ENCODE data around the gene PPP1R12A.
"Not testable (repeated sequence)": the region's sequence is repeated elsewhere in the genome, so short reads cannot be mapped to it uniquely, and the experiment has no call there.

Gene PPP1R12A

DNA sequence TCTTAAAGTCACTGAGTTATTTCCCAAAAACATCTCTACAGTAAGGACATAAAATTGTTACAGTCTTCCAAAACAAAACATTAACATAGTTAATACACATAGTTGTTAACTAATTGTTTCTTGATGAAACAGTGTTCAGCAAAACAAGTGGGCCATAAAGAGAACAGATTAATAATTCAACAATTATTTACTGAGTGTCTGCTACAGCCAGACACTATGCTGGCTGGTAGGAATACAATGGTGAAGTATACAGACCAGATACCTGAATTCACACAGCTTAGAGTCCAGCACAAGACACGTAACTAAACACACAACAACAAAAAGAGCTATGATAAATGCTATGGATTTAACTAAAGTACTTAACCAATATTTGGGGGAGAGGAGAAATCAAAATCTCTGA lies 47.0 kb downstream of the PPP1R12A start:
- no peak for DNase-seq

DNA sequence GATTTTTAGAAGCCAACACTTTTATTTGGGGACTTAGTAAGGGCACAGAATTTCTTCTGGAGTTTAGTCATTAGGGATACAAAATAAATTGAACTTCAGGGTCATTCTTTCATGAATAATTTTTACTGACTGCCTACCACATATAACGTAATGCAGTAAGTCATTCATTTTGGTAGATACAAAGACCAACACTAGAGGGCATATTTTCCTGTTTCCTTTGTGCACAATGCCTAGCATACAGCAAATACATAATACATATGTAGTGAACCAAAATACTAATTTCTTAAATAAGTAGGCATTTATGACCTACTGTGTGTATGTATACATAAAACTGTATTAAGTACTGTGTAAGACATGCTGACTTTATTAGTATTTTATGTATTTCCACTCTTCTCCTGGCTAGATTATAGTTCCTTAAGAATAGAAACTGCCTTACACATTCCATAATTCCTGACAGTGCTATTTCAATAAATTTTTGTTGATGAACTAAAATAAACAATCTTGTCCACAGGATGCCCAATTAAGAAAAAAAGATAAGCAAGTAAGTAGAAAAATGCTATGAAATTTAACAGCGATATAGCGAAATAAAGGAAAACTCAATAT lies 47.9 kb downstream of the PPP1R12A start:
- peak; percentile 64 for DNase-seq

DNA sequence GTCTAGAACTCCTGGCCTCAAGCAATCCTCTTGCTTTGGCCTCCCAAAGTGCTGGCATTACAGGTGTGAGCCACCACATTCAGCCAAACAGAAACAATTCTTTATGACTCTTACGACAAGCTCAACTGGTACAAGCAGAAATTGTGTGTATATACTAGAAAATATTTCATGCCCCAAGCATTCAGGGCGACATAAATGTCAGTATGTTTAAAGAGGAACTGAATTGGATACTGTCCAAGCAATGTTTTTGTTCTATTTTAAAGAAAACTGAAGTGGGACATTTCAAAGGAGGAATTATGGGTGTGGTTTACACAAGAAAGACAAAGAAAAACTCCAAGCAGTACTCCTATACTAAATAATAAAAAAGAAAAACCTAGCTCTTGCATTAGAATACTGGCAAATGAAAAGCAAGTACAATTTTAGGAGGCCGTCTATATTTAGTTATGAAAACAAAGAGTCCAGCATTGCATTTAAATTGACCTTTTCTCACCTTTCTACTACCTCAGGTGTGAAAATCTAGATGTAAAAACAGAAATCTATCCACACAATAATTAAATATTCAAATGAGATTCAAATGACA lies 48.9 kb downstream of the PPP1R12A start:
- DNase-seq: no peak

DNA sequence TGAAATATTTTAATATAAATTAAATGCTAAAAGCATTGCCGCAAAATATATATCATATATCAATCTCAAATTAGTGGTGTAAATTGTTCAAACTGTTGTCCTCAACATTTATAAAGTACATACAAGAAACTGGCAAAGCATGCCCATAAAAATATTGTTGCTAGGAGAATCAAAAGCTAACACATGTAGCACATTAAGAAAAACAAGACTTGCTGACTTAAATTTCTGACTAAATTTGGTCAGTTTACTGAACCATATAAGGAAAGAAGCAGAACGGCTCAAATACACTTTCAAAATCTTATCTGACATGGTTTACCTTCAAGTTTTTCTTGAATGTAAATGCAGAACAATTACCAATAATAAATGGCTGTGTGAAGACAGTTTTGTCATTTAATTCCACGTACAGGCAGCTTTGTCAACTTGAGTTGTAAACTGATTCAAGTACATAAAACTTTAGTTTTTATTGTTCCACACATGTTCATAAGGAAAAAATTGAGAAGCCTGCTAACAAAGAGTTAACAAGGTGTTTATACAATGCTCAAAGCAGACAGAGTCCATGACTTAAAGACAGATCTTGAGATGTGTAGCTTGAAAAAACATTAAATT lies 50.4 kb downstream of the PPP1R12A start:
- DNase-seq: no peak

DNA sequence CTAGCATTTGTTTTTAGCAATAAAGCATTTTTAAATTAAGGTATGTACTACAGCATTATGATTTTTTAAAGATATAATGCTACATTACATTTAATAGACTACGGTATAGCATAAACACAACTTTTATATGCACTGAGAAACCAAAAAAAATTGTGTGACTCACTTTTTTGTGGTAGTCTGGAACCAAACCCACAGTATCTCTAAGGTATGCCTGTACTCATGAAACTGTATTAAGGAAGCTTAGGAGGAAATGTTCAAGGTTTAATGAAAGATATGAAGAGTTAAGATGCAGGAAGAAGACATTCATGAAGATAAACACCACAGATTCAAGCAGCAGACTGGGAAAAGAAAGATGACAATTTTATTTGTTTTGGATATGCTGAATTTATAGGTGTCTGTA lies 51.7 kb downstream of the PPP1R12A start:
- peak; percentile 66 for DNase-seq

DNA sequence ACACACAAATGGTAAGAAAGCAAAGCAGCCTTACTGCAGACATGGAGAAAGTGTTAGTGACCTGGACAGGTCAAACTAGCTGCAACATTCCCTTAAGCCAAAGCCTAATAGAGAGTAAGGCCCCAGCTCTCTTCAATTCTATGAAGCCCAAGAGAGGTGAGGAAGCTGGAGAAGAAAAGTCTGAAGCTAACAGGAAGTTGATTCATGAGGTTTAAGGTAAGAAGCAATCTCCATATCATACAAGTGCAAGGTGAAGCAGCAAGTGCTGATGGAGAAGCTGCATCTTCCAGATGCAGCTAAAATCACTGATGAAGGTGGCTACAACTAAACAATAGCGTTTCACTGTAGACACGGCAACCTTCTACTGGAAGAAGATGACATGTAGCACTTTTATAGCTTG lies 53.5 kb downstream of the PPP1R12A start:
- no peak for DNase-seq

DNA sequence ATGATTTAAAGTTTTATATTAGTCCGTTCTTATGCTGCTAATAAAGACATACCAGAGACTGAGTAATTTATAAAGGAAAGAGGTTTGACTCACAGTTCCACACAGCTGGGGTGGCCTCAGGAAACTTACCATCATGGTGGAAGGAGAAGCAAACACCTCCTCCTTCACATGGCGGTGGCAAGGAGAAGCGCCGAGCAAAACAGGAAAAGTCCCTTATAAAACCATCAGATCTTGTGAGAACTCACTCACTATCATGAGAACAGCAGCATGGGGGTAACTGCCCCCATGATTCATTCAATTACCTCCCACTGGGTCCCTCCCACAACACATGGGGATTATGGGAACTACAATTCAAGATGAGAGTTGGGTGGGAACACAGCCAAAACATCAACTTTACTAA lies 56.4 kb downstream of the PPP1R12A start:
- not testable (repeated sequence) for DNase-seq

DNA sequence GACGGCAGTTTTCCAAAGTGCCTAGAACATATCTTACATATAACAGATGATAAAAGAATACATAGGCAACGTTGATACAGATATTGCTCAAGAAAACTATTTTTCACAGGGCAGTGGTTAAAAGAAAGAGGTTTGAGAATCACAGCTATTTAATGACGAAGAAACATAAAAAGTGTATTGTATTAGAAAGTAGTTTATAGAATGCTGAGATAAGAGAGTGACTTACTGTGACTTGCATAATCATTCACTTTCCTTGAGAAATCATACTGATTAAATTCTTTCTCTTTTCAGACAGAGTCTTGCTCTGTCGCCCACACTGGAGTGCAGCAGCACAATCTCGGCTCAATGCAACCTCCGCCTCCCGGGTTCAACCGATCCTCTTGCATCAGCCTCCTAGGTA lies 57.7 kb downstream of the PPP1R12A start:
- DNase-seq: no peak

DNA sequence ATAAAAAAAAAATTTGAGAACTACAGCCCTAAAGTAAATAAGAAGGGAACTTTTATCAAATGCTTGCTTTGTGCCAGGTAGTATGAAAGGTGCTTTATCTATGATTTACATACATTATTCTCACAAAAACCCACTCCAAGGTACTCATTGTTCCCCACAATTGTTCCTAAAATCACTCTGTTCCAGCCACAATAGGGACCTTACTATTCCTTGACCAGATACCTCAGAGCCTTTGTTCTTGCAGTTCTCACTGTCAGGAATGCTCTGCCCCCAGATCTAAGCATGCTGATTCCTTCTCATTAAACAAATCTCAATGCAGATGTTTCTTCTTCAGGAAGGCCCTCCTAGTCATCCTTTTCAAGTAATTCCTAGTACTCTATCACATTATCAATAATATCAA lies 60.2 kb downstream of the PPP1R12A start:
- DNase-seq: no peak

DNA sequence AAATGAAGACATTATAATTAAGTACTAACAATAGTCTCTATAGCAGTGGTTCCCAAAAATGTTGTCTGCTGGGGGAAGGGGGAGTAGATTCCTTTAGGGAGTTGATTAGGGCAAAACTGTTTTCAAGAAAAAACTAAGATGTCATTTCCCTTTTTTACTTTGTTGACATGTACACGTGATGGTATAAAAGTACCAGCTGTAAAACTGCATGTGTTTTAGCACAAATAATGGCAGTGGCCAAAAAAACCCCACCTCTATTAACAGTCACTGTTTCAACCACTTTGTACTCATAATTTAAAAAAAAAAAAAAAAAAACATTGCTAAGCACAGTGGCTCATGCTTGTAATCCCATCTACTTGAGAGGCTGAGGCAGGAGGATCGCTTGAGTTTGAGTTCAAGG lies 61.7 kb downstream of the PPP1R12A start:
- DNase-seq: no peak

DNA sequence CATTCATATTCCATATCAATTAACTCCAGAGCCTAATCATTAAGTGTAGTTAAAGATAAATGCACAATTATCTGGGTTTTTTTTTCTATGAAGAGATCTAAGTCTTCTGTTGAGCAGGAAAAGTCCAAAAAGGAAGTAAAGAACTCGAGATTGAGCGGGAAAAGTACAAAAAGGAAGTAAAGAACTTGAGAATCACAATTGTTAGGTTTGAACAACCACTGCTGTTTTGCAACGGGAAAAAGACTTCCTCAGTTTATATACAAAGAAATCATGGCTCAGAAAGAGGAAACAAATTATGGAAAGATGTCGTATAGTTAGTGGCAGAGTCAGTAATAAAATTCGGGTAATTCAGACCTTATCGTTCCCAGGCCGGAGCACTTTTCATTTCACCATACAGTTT lies 63.3 kb downstream of the PPP1R12A start:
- no peak for DNase-seq

DNA sequence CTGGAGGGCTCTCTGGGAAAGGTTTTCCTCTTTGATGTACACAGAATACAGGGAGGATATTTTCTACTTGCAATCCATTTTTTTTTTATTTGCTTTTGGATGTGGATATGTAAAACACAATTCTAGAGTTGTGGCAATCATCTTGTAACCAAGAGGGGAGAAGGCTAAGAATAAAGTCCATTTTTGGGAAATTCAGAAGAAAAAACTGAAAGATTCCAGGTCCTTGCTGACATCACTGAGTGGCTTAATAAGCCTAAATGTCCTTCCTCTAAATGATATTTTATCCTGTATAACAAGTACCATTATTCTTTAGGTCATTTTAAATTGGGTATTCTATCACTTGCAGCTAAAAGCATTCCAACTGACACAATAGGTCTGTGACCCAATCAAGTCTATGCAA lies 64.0 kb downstream of the PPP1R12A start:
- DNase-seq: no peak

DNA sequence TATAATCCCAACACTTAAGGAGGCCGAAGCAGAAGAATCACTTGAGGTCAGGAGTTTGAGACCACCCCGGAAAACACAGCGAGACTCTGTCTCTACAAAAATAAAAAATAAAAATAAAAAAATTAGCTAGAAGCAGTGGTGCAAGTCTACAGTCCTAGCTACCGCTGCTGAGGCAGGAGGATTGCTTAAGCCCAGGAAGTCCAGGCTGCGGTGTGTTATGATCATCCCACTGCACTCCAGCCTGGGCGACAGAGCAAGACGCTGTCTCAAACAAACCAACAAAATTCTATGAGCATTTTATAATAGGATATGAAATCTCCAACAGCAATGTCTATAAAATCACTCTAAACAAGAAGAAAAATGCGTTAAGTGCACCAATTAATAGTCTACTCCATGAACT lies 75.3 kb downstream of the PPP1R12A start:
- DNase-seq: no peak

DNA sequence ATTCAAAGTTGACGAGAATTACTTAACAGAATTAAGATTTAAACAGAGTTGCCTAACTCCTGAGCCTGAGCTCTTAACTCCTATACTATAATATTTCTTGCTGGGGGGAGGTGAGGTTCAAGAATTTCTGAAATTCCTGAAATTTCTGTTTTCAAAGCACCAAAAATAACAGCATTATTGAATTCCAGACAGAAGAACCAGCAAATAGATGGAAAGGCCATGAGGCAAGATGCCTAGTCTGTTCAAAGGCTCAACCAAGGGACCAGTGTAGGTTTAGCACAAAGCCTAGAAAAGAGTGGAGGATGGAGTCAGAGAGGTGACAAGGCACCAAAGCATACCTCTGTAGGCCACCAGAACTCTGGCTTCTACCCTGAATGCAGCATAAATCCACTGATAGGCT lies 76.4 kb downstream of the PPP1R12A start:
- DNase-seq: peak; percentile 65

DNA sequence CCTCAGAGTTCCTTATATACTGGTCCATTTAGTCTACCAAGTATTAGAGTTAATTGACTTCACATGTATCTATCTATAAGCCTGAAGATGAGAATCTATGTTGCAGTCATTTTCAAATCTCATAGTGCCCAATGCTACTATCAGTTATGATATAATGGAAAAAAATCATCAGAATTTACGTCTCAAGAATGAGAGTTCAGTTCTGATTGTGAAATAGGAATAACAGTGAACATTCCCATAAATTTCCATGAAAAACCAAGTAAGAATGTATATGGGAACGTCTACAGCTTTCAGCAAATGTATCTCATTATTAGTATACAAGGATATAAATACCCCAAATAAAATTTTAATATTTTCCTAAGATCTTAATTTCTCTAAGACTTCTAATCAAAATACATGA lies 77.2 kb downstream of the PPP1R12A start:
- peak; percentile 27 for DNase-seq

DNA sequence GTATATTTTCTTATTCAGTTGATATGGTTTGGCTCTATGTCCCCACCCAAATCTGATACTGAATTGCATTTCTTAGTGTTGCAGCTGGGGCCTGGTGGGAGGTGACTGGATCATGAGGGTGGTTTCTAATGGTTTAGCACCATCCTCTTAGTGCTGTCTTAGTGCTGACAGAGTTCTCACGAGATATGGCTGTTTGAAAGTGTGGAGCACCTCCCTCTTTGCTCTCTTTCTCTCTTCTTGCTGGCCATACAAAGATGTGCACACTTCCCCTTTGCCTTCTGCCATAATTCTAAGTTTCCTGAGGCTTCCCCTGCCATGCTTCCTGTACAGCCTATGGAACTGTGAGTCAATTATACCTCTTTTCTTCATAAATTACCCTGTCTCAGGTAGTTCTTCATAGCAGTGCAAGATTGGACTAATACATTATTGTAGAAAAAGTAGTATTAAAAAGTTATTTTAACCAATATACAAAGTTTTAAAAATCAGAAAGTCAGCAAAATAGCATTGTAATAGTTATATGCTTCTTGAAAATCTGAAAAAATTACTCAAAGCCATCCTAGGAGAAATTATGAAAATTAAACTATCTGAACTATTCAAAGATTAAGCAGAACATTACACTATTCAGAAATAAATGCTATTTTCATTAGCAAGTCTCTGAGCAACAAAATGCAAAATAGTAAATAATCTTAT lies 84.1 kb downstream of the PPP1R12A start:
- no peak for DNase-seq

DNA sequence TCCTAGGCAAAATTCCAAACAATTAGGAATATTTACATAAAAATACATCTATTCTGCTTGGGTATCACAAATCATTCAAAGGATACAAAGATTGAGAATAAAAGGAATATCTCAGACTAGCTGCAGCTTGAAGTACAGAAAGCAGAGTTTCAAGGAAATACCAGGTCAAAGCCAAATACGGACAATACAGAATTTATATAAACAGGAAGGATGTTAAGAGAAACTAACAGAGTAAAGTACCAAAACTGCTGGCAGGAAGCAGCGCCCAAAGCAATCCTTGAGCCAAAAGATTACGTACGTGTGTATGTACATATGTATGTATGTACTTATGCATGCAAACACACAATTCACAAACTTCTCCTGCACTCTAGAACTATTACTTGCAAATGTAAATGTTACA lies 86.6 kb downstream of the PPP1R12A start:
- DNase-seq: no peak

DNA sequence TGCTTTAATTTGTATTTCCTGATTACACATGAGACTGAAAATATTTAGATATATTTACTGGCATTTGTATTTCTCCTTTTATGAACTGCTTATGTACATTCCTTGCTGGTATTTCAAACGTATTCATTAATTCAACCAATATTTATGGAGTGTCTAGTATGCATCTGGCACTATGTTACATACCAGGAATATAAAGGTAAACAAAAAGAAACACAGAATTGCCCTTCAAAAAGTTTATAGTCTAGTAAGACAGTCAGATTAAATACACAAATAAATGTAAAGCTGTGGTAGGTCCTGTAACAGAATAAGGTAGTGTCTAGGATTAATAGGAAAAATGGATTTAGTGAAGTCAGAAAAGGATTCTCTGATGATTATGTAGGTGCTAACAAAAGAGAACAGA lies 87.5 kb downstream of the PPP1R12A start:
- no peak for DNase-seq

DNA sequence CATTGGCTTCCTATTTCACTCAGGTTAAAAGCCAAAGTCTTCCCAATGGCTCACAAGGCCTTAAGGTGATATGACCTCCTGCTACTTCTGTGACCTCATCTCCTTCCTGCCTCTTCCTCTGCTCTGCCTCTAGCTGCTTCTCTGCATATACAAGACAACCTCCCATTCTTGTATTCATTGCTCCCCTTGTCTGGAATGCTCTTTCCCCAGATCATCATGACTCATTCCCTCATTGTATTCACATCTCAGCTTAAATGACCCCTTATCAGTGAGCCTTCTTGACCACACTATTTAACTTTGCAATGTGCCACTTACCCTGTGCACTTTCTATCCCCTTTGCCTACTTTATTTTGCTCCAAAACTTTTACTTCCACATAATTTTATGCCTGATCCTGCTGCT lies 90.2 kb downstream of the PPP1R12A start:
- peak; percentile 74 for DNase-seq

DNA sequence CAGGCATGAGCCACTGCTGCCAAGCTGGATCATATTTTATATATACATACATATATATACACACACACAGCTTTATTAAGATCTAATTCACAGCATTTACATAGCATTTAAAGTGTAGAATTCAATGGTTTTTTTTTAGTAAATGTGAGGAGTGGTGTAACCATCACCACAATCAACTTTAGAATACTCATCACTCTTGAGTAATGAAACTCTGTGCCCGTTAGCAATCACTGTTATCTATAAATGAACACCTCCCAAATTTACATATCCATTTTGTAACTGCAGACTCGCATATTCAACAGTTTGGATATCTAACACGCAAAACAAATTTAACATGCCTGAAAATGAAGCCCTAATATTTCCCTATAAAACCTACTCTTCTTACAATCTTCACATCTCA lies 90.9 kb downstream of the PPP1R12A start:
- DNase-seq: no peak

DNA sequence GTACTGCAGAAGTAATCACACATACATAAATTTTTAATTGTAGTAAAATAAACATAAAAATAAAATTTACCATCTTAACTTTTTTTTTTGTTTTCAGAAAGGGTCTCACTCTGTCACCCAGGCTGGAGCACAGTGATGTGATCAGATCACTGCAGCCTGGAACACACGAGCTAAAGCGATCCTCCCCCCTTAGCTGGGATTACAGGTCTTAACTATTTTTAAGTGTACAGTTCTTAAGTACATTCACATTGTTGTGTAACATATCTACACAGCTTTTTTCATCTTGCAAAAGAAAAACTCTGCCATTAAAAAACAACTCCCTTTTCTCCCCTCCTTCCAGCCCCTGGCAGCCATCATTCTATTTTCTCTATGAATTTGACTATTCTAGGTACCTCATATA lies 92.3 kb downstream of the PPP1R12A start:
- DNase-seq: no peak

DNA sequence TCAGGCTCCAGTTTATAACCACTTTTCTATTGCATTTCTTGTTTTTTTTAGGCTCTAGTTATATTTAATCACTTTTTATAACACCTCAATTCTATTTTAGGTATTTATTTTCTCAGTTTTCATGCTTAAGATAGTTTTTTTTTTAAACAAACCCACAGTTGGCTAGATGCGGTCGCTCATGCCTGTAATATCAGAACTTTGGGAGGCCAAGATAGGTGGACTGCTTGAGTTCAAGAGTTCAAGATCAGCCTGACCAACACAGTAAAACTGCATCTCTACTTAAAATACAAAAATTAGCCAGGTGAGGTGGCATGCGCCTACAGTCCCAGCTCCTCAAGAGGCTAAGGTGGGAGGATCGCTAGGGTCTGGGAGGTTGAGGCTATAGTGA lies 93.0 kb downstream of the PPP1R12A start:
- DNase-seq: no peak

DNA sequence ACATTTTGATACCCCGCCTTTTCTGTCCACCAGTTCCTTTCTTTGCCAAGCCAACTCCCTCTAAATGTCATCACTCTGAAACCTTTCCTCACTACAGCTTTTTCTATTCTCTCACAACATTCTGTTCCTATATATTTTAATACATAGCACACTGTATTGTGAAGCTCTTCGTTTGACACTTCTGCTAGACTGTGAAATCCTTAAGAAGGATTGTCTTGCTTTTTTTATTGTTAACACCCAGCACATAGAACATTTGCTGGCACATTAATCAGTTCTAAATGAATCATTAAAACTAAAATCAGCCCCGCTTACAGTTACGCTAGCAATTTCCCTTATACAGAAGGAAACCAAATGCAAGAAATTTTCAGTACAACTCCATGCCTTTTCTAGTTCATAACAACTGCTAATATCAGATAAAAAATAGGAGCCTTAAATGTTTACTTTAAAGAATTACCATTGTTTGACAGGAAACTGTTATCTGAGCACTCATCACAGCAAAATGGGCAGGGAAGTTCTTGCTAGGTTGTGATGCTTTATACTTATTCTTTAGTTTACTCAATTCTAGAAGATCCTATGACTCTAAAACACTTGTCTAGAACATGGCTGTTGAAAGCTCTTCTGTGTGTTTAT lies 93.5 kb downstream of the PPP1R12A start:
- DNase-seq: no peak

DNA sequence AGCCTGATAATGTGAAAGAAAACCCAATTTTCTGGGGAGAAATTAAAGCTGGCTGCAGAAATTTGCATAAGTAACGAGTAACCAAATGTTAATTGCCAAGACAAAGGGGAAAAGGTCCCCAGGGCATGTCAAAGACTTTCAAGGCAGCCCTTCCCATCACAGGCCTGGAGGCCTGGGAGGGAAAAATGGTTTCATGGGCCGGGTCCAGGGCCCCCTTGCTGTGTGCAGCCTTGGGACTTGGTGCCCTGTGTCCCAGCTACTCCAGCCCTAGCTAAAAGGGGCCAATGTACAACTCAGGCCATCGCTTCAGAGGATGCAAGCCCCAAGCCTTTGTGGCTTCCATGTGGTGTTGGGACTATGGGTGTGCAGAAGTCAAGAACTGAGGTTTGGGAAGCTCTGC lies 96.5 kb downstream of the PPP1R12A start:
- no peak for DNase-seq

Measured in fibroblast of upper back skin (primary cell).